LoVo (cell line): ENCODE measurements around the gene COA8.

Source experiments
- DNase-seq: peaks from one replicate; pipeline ENCODE4 v3.0.0-alpha.2; 2016; ENCODE audit warnings: low spot score

COA8 gene

DNA sequence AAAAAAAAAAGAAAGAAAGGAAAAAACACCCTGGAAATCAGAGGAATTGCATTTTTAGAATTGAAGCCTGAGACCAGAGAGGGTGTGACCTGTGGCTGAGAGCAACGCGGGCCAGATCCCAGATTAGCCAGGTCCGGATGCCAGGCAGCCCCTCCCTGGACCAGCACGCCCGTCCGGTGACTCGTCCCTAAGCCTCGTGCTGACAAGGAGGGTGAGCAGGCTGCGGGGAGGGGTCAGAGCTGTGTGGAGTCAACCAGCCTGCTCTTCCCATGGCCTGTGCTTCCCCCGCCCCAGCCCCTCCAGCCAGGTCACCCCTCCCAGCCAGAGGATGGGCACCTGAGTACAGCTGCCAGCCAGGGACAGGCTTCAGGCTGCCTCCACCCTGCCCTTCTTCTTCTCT, 62.1 kb downstream of the COA8 start:
- DNase-seq: peak; percentile 87

DNA sequence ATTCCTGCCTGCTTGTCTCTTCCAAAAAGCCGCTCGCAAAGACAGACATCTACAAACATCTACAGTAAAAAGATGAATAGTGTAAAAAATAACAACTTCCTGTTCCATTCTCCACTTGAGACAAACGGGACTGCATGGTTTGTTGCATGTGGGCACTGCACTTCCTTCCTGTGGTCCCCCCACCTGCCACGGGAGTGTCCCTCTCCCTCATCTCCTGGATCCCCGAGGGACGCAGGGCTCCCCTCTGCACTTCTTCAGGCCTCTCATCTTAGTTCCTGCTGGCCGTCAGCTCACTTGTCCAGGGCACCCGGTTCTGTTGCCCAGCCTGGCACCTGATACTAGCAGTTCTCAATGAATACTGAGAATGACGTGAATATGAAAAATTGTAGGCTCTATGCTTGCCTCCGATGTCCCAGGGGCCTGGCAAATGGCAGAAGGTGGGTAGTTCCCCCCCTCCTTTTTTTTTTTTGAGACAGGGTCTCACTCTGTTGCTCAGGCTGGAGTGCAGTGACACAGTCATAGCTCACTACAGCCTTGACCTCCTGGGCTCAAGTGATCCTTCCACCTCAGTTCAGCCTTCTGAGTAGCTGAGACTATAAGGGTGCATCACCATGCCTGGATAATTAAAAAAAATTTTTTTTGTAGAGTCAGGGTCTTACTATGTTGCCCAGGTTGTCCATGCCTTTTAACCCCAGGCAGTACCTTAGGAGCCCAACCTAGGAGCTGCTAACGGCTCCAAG, 62.8 kb downstream of the COA8 start:
- DNase-seq: no peak

DNA sequence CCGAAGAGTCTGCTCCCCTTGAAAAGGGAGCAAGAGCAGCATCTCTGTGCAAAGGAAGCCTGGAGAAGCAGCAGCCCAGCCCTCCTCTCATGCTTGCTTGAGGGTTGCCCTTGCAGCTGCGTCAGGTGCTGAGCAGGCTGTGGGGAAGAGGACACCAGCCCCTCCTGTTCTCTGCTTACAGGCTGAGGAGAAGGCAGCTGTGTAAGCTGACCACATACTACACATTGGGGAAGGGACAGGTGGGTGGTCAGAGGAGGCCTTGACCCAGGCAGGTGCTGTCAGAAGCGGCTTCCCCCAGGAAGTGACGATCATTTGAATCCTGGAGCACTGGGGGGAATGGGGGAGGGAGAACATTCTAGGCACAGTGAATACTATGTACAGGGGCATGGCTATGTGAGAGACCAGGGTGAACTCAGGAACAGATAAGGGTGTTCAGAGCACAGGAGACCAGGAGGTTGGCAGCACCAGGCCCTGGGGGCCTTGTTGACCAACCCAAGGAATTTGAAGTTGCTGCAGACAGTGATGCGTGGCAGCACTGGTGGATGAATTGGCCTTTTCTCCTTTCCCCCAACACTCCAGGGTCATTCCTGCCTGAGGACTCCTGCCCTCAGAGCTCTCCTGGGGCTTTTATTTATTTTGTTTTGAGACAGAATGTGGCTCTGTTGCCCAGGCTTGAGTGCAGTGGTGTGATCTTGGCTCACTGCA, 63.5 kb downstream of the COA8 start:
- DNase-seq: no peak

DNA sequence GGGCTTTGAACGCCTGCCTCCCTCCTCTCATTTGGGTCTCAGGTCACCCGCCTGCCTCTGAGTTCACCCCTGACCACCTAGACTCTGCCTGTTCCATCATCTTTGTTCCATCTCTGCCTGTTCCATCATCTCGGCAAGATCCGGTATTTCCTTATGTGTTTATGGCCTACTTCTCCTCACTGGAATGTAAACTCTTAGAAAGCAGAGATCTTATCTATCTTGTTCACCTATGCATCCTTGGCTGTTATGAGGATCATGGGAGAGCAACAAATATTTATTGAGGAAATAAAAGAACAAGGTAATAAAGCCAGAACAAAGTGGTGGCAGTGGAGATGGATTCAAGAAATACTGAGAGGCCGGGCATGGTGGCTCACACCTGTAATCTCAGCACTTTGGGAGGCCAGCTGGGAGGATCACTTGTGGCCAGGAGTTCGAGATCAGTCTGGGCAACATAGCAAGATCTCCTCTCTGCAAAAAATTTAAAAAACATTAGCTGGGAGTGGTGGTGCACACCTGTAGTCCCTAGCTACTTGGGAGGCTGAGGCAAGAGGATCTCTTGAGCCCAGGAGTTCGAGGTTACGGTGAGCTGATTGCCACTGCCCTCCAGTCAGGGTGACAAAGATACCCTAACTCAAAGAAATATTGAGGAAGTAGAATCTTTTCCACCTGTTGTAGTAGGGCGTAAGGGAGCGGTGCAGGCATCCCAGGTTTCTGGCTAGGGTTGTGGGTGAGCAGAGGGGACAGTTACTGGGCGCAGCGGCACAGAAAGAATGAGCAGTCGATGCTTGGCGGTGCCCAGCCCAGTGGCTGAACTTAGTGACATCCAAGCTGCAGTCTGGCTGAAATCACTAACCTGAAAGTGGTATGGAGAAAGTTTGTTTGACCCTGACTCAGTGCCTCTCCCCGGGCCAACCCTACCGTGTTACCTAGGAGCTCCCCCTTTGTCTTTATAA, 64.6 kb downstream of the COA8 start:
- DNase-seq: peak; percentile 46

DNA sequence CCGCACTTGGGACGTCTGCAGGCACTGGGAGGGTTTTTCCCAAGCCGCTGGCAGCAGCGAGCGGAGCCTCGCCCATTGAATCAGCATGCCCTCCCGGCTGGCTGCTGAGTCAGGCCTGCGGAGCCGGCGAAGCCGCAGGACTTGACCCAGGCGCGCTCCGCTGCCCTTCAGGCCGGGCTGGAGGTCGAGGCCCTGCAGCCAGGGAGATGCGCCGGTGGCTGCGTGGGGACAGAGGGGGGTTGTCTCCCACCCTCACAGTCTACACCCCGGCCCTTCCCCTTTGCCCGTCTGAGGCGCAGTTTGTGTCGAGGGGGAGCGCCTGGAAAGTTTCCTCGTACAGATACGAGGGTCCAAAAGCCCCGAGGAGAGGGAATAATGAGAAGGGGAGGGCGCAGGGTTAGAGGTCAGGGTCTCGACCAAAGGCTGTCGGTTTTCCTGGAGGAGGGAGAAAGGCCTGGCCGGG, 65.5 kb downstream of the COA8 start:
- DNase-seq: peak; percentile 75

DNA sequence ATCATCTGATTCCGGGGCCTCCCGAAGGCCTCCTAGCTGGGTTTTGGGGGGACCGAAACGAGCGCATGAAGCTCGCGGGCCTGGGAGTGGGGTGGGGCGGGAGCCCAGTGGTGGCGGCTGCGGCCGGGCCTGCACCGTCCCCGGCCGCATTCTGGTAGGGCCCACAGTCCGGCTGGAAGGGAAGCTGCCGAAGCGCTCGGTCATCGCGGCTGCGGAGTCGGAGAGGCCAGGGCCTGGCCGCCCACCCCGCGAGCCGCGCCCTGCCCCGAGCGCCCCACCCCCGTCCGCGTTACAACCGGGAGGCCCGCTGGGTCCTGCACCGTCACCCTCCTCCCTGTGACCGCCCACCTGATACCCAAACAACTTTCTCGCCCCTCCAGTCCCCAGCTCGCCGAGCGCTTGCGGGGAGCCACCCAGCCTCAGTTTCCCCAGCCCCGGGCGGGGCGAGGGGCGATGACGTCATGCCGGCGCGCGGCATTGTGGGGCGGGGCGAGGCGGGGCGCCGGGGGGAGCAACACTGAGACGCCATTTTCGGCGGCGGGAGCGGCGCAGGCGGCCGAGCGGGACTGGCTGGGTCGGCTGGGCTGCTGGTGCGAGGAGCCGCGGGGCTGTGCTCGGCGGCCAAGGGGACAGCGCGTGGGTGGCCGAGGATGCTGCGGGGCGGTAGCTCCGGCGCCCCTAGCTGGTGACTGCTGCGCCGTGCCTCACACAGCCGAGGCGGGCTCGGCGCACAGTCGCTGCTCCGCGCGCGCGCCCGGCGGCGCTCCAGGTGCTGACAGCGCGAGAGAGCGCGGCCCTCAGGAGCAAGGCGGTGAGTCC, 66.1 kb downstream of the COA8 start, which contains the start of gene KLC1:
Gene KLC1 (plus strand): TSS at position 528 of the 819 bp plus-strand sequence. CDS start 25,354 bp downstream, outside the sequence.
- DNase-seq: peak; percentile 80

DNA sequence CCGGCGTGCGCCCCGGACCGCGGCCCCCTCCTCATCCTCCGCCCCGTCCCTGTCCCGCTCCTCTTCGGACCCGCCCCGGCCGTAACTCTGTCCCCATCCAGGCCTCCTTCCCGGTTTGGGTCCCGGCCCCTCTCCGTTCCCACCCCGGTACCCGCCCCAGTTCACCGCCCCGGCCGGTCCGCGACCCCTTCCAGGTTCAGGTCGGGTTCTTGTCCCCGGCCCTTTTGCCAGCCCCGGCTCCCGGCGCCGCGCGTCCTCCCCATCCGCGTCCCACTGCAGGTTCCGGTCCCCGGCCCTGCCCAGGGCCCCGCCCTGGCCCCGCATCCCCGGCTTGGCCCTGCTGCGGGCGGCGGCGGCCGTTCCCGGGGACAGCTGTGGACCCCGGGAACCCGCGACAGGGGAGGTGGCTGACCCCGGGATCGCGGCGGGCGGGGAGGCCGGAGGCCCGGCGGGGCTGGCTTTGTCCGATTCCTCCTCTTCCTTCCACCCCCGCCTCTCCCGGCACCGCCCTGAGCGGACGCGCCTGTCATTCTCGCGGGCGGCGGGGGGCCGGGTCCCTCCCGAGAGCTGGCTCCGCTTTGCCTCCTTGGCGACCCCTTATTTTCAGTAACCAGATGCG, 66.9 kb downstream of the COA8 start:
- DNase-seq: no peak

DNA sequence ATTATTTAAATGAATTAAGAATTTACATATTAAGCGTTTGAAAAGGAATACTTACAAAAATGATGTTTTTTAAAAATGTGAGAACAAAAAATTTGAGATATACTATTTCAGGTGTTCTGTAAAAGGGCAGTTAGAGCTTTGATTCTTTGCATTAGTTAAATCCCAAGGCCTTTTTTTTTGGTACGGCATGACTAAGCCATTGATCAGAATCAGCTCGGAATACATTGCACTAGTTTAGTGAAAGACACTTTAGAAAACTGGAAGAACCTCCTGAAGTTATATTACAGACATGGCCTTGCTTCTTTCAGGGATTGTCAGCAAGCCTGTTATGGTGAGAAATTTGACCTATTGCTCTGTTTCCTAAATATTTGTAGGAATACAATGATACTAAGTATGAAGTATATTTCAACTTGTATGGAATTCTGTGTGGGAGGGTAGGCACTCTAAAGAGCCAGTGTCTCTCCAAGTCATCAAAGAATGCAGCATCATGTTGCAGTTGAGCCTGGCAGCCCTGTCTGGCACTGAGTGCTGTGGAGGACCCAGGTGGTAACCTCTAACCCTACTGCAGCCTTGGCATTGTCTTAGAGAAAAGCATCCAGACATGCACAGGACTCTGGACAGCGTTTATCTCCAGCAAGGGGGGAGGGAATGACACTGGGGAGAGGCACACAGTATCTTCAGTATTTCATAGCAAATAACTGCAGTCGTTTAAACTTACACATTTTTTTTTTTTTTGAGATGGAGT, 67.8 kb downstream of the COA8 start:
- DNase-seq: no peak

DNA sequence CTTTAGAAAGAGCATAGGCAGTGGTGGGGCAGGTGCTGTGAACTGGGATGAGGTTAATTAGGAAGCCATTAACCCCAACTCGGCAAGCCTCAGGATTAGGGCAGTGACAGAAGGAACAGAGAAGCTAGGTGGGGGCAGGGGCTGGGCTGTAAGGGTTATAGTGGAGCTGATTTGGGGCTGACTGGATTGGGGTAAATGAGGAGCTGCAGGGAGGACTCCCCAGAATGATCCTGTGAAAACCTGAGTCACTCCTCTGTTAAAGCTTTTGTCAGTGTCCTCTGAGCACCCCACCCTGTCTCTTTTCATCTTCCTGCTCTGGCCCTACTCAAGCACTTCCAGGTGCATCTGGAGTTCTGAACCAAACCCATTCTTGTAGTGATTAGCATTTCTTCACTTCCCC, 70.6 kb downstream of the COA8 start:
- no peak for DNase-seq

DNA sequence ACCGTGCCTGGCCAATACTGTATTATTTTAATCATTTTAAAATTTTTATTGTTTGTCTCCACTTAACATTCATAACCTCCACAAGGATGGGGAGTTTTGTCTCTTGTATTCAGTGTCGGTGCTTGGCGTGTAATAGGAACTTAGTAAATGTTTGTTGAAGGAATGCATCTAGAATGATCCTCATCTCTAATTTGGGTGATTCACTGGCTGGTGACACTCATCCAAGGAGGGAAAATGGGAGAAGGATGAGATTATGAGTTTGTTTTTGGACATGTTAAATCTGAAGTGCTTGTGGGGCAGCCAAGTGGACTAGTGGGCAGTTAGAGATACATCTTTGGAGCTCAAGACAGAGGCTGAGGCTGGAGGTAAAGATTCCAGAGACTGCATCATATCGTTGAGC, 71.4 kb downstream of the COA8 start:
- no peak for DNase-seq

DNA sequence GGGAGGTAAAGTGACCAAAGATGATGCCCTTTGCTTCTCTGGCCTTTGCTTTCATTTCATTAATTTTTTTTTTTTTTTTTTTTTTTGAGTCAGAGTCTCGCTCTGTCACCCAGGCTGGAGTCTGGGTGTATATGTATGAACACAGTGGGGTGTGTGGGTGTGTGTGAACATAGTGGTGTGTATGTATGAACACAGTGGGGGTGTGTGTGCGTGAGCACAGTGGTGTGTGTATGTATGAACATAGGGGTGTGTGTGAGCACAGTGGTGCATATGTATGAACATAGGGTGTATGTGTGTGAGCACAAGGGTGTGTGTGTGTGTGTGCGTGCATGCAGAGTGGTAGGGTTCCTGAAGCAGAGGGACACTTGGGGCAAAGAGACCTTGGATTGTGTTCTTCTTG, 75.8 kb downstream of the COA8 start:
- no peak for DNase-seq
